GM12892 (cell line): Measurements from ENCODE around the gene TULP4.

Experiments used
- POLR2A ChIP-seq: IDR thresholded peaks from 2 replicates; pipeline ENCODE4 v1.6.1; 2011; ENCODE audit warnings: low read depth, low read length, control low read depth
- TAF1 ChIP-seq: IDR thresholded peaks from 2 replicates; pipeline ENCODE4 v1.6.1; 2011; ENCODE audit warnings: low read depth, mild to moderate bottlenecking, control low read depth, low read length, borderline replicate concordance

DNA sequence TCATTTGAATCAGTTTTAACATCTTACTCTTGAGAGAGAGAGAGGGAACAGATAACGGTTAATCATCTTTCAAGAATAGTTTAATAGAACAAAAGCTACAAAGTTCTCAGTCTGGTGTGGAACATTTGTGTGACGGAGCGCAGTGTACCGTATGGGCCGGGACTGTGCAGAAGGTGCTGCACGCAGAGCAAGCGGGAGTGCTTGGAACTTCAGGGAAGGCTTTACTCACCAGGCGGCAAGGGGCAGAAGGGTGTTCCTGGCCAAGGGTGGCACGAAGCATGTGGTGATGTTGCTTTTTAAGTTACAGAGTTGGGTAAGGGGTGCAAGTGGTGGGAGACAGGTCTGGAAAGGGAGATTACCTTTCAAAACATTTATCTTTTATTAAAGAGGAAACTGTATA lies 95.7 kb downstream of the TULP4 start:
- no peak for TF ChIP-seq TAF1
- TF ChIP-seq POLR2A = no peak
